ENCODE measurements around the gene TBX21. TPM values are rescaled to one million over a fixed set of nuclear protein-coding genes. Genes with fewer than 3 reads are reported as not detected.

The TBX21 gene
- total and polyA plus RNA-seq, 7 donors = under 0.01 to 1.2 (median 0.36) TPM; not detected in 2

GRCh38 chr17:47702391-47702995 lies 30.5 kb upstream of the TBX21 start:
- TF ChIP-seq POLR2AphosphoS5 (IDR thresholded peaks at IDR 0.05) (no peak), CTCF (IDR thresholded peaks at IDR 0.05) (no peak), POLR2A (IDR thresholded peaks at IDR 0.05) (no peak), EP300 (IDR thresholded peaks at IDR 0.05) (no peak)
- Histone ChIP-seq H3K36me3 (peaks cover 3 to 28% (median 5%) of the 10 kb centered on the region in 4 donors), H3K4me1 (peaks cover 0 to 21% (median 13%) of the 10 kb centered on the region in 4 donors), H3K27me3 (no peaks in the 10 kb centered on the region), H3K9me3 (no peaks in the 10 kb centered on the region), H3K4me3 (no peak overlapping the region), H3K27ac (no peak overlapping the region)
- intact Hi-C loops (cut with DNase I) = no loop called here
- 83 to 85% methylated on average over 12 of the region's 12 CpGs for WGBS, 2 donors
- DNase-seq = no peak

- H3K27me3 ChIP-seq = no peaks in the 10 kb centered on the region
- peak; percentile 55 for DNase-seq
- TF ChIP-seq POLR2AphosphoS5 (IDR thresholded peaks at IDR 0.05) (no peak), POLR2A (IDR thresholded peaks at IDR 0.05) (no peak), EP300 (IDR thresholded peaks at IDR 0.05) (no peak), CTCF (IDR thresholded peaks at IDR 0.05) (no peak)
- WGBS, 2 donors = 46 to 82% methylated on average over 15 of the region's 15 CpGs
- H3K9me3 ChIP-seq = no peaks in the 10 kb centered on the region
- H3K4me1 ChIP-seq = peaks cover 0 to 21% (median 17%) of the 10 kb centered on the region in 4 donors
- peaks cover 3 to 28% (median 5%) of the 10 kb centered on the region in 4 donors for H3K36me3 ChIP-seq
- H3K27ac ChIP-seq = no peak overlapping the region
- intact Hi-C loops (cut with DNase I) = no loop called here
- no peak overlapping the region for H3K4me3 ChIP-seq
Observed at GRCh38 chr17:47703191-47703591, 29.8 kb upstream of the TBX21 start.

GRCh38 chr17:47703671-47704070 lies 29.4 kb upstream of the TBX21 start:
- DNase-seq = no peak
- intact Hi-C loops (cut with DNase I) = no loop called here
- 71 to 85% methylated on average over 5 of the region's 5 CpGs for WGBS, 2 donors
- peaks cover 3 to 23% (median 5%) of the 10 kb centered on the region in 4 donors for H3K36me3 ChIP-seq
- no peaks in the 10 kb centered on the region for H3K27me3 ChIP-seq
- TF ChIP-seq CTCF (IDR thresholded peaks at IDR 0.05) (no peak), POLR2A (IDR thresholded peaks at IDR 0.05) (no peak), EP300 (IDR thresholded peaks at IDR 0.05) (no peak), POLR2AphosphoS5 (IDR thresholded peaks at IDR 0.05) (no peak)
- peaks cover 0 to 21% (median 17%) of the 10 kb centered on the region in 4 donors for H3K4me1 ChIP-seq
- no peaks in the 10 kb centered on the region for H3K9me3 ChIP-seq
- no peak overlapping the region for H3K27ac ChIP-seq
- no peak overlapping the region for H3K4me3 ChIP-seq

- no peak overlapping the region for H3K27ac ChIP-seq
- H3K4me3 ChIP-seq = no peak overlapping the region
- intact Hi-C loops (cut with DNase I) = no loop called here
- H3K9me3 ChIP-seq = no peaks in the 10 kb centered on the region
- 59 to 74% methylated on average over 14 of the region's 14 CpGs for WGBS, 2 donors
- peaks cover 0 to 21% (median 17%) of the 10 kb centered on the region in 4 donors for H3K4me1 ChIP-seq
- no peaks in the 10 kb centered on the region for H3K27me3 ChIP-seq
- TF ChIP-seq EP300 (IDR thresholded peaks at IDR 0.05) = no peak
- no peak for TF ChIP-seq POLR2A (IDR thresholded peaks at IDR 0.05)
- no peak for TF ChIP-seq CTCF (IDR thresholded peaks at IDR 0.05)
- TF ChIP-seq POLR2AphosphoS5 (IDR thresholded peaks at IDR 0.05) = no peak
- peak; percentile 54 for DNase-seq
- peaks cover 3 to 24% (median 5%) of the 10 kb centered on the region in 4 donors for H3K36me3 ChIP-seq
Observed at GRCh38 chr17:47704116-47704515, 28.9 kb upstream of the TBX21 start.

All from sigmoid colon (tissue), 7 donors.